Fibroblast of skin of abdomen (primary cell): ENCODE data around the gene BBIP1.
"Not testable (repeated sequence)": the region's sequence is repeated elsewhere in the genome, so short reads cannot be mapped to it uniquely, and the experiment has no call there.

Experiments
- DNase-seq: peaks from one replicate; pipeline ENCODE4 v3.0.0-alpha.2; 2013

BBIP1 gene

GRCh38 chr10:110881905-110882304 is 37.1 kb downstream of the BBIP1 start:
- DNase-seq = no peak

- no peak for DNase-seq
These were observed 37.7 kb downstream of the BBIP1 start for GRCh38 chr10:110881247-110881646.

GRCh38 chr10:110880012-110880411 is 39.0 kb downstream of the BBIP1 start:
- DNase-seq = no peak

GRCh38 chr10:110876788-110877187 is 42.2 kb downstream of the BBIP1 start:
- no peak for DNase-seq

GRCh38 chr10:110876000-110876399 is 43.0 kb downstream of the BBIP1 start:
- no peak for DNase-seq

GRCh38 chr10:110873951-110874350 is 45.0 kb downstream of the BBIP1 start:
- no peak for DNase-seq

- DNase-seq = no peak
These were observed 45.7 kb downstream of the BBIP1 start for GRCh38 chr10:110872984-110873923.

GRCh38 chr10:110872145-110872983 is 46.6 kb downstream of the BBIP1 start:
- DNase-seq = peak; percentile 86

GRCh38 chr10:110871298-110872084 is 47.5 kb downstream of the BBIP1 start, which contains the start of gene PDCD4:
PDCD4 (plus strand) TSS chr10:110871928; CDS start chr10:110876028, 4,100 bp downstream.
- DNase-seq = peak; percentile 99

- DNase-seq = peak; percentile 20
These were observed 48.1 kb downstream of the BBIP1 start for GRCh38 chr10:110870823-110871297.

- DNase-seq = no peak
These were observed 50.0 kb downstream of the BBIP1 start for GRCh38 chr10:110868981-110869380.

- DNase-seq = no peak
These were observed 51.0 kb downstream of the BBIP1 start for GRCh38 chr10:110867807-110868465.

- DNase-seq = not testable (repeated sequence)
These were observed 51.8 kb downstream of the BBIP1 start for GRCh38 chr10:110867011-110867806.

- peak; percentile 26 for DNase-seq
These were observed 53.0 kb downstream of the BBIP1 start for GRCh38 chr10:110865809-110866482.

- peak; percentile 81 for DNase-seq
These were observed 53.7 kb downstream of the BBIP1 start for GRCh38 chr10:110865186-110865808.

GRCh38 chr10:110864662-110865140 is 54.3 kb downstream of the BBIP1 start:
- no peak for DNase-seq

- no peak for DNase-seq
These were observed 55.0 kb downstream of the BBIP1 start for GRCh38 chr10:110863956-110864355.

- DNase-seq = peak; percentile 49
These were observed 55.6 kb downstream of the BBIP1 start for GRCh38 chr10:110863361-110863760.

GRCh38 chr10:110862961-110863360 is 56.0 kb downstream of the BBIP1 start:
- DNase-seq = no peak
